ENCODE results near the gene TENM3. TPM values are rescaled to one million over a fixed set of nuclear protein-coding genes. Genes with fewer than 3 reads are reported as not detected.

TENM3 gene
- total and polyA plus RNA-seq, 2 donors (not counting 3 experiments of a cell fraction or from before 2014, with no cell fraction given): 3.2 to 6.2 TPM

- intact Hi-C loops (cut with micrococcal nuclease): no loop called here
- no peak for FAIRE-seq
- dilution Hi-C loops (cut with MboI; ENCODE audit: extremely low pct_ligation_motif_present, low sequenced_read_pairs): no loop called here
These were observed 326.4 kb downstream of the TENM3 start for GRCh38 chr4:182569561-182569960.

GRCh38 chr4:182574706-182575105 is 331.5 kb downstream of the TENM3 start:
- FAIRE-seq: no peak
- no peak for DNase-seq (ENCODE audit: low read depth, low spot score)
- no peaks in the 10 kb centered on the region for H3K36me3 ChIP-seq (ENCODE audit: control insufficient read depth in 2 of 2, extremely low read depth in 1 of 2, insufficient read depth in 2 of 2, low read length in 2 of 2)
- no peaks in the 10 kb centered on the region for H3K9me3 ChIP-seq (replicated peaks; ENCODE audit: control insufficient read depth, insufficient read depth, low read length)
- H2AFZ ChIP-seq (ENCODE audit: low read depth, low read length): no peak overlapping the region
- H3K4me1 ChIP-seq (ENCODE audit: control insufficient read depth, extremely low read depth, insufficient read depth, low read length): peaks cover 3% of the 10 kb centered on the region
- TF ChIP-seq MYC (IDR thresholded peaks at IDR 0.05; ENCODE audit: low read depth, low read length) (no peak), GATA2 (IDR thresholded peaks at IDR 0.05; ENCODE audit: insufficient read depth, insufficient read length, low read depth, low read length) (no peak), MAX (IDR thresholded peaks at IDR 0.05; ENCODE audit: insufficient read depth, insufficient read length) (no peak), JUN (IDR thresholded peaks at IDR 0.05; ENCODE audit: borderline replicate concordance, insufficient read depth, insufficient read length, low read depth) (no peak), POLR2AphosphoS5 (IDR thresholded peaks at IDR 0.05; ENCODE audit: insufficient read depth, low read depth, low read length) (no peak), POLR2A (IDR thresholded peaks at IDR 0.05; ENCODE audit: low read depth, low read length) (no peak), FOS (IDR thresholded peaks at IDR 0.05; ENCODE audit: borderline replicate concordance, insufficient read depth, low read length) (no peak)
- no peaks in the 10 kb centered on the region for H4K20me1 ChIP-seq (replicated peaks; ENCODE audit: control insufficient read depth, extremely low read depth, insufficient read depth, low read length)
- CTCF ChIA-PET: no interaction called here
- no peaks in the 10 kb centered on the region for H3K27me3 ChIP-seq (ENCODE audit: control insufficient read depth in 2 of 2, insufficient read depth in 2 of 2, low read length in 2 of 2)
- no TSS peak for BruUV-seq (replicated peaks)
- H3K27ac ChIP-seq (ENCODE audit: insufficient read depth, low read depth, low read length): no peak overlapping the region
- H3K79me2 ChIP-seq (ENCODE audit: control insufficient read depth, insufficient read depth, low read length): no peaks in the 10 kb centered on the region
- dilution Hi-C loops (cut with MboI; ENCODE audit: extremely low pct_ligation_motif_present, low sequenced_read_pairs) (no loop called here), intact Hi-C loops (cut with micrococcal nuclease) (no loop called here)
- no peak overlapping the region for H3K4me2 ChIP-seq (ENCODE audit: insufficient read depth, low read length)
- POLR2A ChIA-PET: no interaction called here
- H3K4me3 ChIP-seq (replicated peaks in 1 of 3; ENCODE audit: insufficient read depth in 1 of 3, low read depth in 1 of 3, low read length in 3 of 3): no peak overlapping the region
- no peak overlapping the region for H3K9ac ChIP-seq (replicated peaks; ENCODE audit: extremely low read depth, insufficient read depth, low read length)
- H3K9me1 ChIP-seq (replicated peaks; ENCODE audit: control insufficient read depth, extremely low read depth, insufficient read depth, low read length): no peaks in the 10 kb centered on the region

More at GRCh38 chr4:182569561-182569960, 326.4 kb downstream of the TENM3 start:
- Histone ChIP-seq H3K79me2 (ENCODE audit: control insufficient read depth, insufficient read depth, low read length) (no peaks in the 10 kb centered on the region), H3K4me1 (ENCODE audit: control insufficient read depth, extremely low read depth, insufficient read depth, low read length) (peaks cover 4% of the 10 kb centered on the region), H3K4me3 (replicated peaks in 1 of 3; ENCODE audit: insufficient read depth in 1 of 3, low read depth in 1 of 3, low read length in 3 of 3) (no peak overlapping the region), H3K36me3 (ENCODE audit: control insufficient read depth in 2 of 2, extremely low read depth in 1 of 2, insufficient read depth in 2 of 2, low read length in 2 of 2) (no peaks in the 10 kb centered on the region), H3K27ac (ENCODE audit: insufficient read depth, low read depth, low read length) (no peak overlapping the region), H3K4me2 (ENCODE audit: insufficient read depth, low read length) (no peak overlapping the region), H3K9ac (replicated peaks; ENCODE audit: extremely low read depth, insufficient read depth, low read length) (no peak overlapping the region), H4K20me1 (replicated peaks; ENCODE audit: control insufficient read depth, extremely low read depth, insufficient read depth, low read length) (no peaks in the 10 kb centered on the region), H3K9me3 (replicated peaks; ENCODE audit: control insufficient read depth, insufficient read depth, low read length) (no peaks in the 10 kb centered on the region), H3K27me3 (ENCODE audit: control insufficient read depth in 2 of 2, insufficient read depth in 2 of 2, low read length in 2 of 2) (no peaks in the 10 kb centered on the region), H2AFZ (ENCODE audit: low read depth, low read length) (no peak overlapping the region), H3K9me1 (replicated peaks; ENCODE audit: control insufficient read depth, extremely low read depth, insufficient read depth, low read length) (no peaks in the 10 kb centered on the region)
- BruUV-seq (replicated peaks): no TSS peak
- CTCF ChIA-PET: no interaction called here
- TF ChIP-seq JUN (IDR thresholded peaks at IDR 0.05; ENCODE audit: borderline replicate concordance, insufficient read depth, insufficient read length, low read depth): no peak
- no peak for TF ChIP-seq POLR2AphosphoS5 (IDR thresholded peaks at IDR 0.05; ENCODE audit: insufficient read depth, low read depth, low read length)
- POLR2A ChIA-PET: no interaction called here
- no peak for DNase-seq (ENCODE audit: low read depth, low spot score)
